GM21515 (cell line): ENCODE data around the gene DPAGT1.
"Not testable (repeated sequence)": the region's sequence is repeated elsewhere in the genome, so short reads cannot be mapped to it uniquely, and the experiment has no call there.

Experiments used
- ATAC-seq: cut with Tn5 transposase; IDR thresholded peaks from one replicate; pipeline ENCODE4 v1.9.1; 2021; ENCODE audit not compliant: unreplicated experiment

The DPAGT1 gene

DNA sequence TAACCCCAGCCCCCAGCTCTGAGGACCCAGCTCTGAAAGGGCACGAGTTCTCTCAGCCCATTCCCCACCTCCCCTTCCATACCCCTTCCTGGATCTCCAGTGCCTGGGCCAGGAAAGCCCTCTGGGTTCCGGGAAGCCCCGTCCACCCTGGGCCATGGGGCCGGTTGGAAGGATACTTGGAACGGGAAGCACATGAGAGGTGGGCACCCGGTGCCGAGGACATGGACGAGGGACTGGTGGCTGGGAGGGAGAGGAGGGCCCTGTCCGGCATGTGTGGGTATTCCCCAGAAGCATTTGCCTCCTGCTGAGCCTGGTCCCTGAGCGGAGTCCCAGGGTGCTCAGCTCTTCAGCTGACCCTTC is 14.6 kb upstream of the DPAGT1 start:
- no peak for ATAC-seq

DNA sequence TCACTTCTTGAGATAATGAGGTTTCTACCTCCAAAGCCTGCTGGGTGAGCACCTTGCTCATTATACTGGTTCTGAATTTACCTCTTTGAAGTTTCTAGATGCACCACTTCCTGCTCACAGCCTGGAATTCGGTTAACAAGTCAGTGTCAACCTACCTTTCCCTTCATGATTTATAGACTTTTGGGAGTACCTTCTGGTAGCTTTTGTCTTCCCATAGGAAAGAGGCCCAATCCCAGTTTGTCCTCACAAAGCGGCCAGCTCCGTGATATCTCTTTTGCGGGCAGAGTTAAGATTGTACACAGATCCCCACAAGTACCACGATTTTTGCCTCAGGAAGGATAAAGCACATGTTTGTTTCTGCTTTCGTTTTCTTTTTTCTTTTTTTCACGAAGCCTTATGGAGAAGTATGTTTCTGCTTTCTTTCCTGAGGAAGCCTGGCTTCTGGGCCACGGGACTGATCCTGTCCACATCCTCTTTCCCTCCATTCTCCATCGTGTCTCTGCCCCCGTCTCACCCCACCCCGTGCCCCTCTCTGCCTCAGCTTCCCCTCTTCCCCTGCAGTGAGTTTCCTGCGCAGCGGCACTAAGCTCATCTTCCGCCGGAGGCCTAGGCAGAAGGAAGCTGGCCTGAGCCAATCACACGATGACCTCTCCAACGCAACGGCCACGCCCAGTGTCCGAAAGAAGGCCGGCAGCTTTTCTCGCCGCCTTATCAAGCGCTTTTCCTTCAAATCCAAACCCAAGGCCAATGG is 14.0 kb upstream of the DPAGT1 start:
- ATAC-seq: no peak

GRCh38 chr11:119114351-119114750 is 12.7 kb upstream of the DPAGT1 start:
- ATAC-seq: no peak

GRCh38 chr11:119113716-119114115 is 12.1 kb upstream of the DPAGT1 start:
- no peak for ATAC-seq

DNA sequence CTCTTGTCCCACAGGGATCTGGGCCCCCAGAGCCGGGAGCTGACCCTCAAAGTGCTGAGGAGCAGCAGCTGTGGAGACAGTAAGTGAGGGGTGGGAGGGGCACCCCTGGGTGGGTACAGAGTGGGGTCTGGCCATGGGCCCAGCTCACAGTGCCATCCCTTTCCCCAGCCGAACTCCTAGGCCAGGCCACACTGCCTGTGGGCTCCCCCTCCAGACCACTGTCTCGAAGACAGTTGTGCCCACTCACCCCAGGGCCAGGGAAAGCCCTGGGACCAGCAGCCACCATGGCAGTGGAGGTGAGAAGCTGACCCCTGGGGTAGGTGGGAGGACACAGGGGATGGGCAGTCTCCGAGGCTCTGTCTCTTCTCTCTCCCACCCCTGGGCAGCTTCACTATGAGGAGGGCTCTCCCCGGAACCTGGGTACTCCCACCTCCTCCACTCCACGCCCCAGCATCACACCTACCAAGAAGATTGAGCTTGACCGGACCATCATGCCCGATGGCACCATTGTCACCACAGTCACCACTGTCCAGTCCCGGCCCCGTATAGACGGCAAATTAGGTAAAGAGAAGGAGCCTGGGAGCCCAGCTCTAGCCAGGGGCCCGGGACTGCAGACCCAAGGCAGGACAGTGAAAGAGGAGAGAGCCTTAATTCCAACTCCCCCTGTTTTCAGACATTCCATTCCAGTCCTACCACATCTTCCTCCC is 10.8 kb upstream of the DPAGT1 start:
- ATAC-seq: no peak

- ATAC-seq: no peak
These were observed 9.8 kb upstream of the DPAGT1 start for GRCh38 chr11:119111361-119111925.

- no peak for ATAC-seq
These were observed 8.8 kb upstream of the DPAGT1 start for GRCh38 chr11:119110439-119110838.

DNA sequence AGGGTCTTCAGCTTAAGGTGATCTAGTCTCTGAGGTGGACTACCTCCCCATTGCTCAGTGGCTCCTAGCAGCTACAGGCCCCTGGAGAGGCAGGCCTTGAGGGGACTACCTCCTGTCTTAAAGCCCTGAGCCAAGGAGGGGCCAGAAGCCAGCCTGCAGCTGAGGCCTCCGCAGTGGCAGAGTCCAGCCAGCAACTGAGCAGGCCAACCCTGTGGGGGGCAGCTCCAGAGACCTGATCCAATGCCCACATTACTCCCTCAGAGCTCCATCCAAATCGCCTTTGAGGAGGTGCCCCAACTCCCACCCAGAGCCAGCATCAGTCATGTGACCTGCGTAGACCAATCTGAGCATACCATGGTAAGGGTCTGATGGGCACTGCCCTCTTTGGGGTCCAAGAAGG is 8.2 kb upstream of the DPAGT1 start:
- ATAC-seq: no peak

DNA sequence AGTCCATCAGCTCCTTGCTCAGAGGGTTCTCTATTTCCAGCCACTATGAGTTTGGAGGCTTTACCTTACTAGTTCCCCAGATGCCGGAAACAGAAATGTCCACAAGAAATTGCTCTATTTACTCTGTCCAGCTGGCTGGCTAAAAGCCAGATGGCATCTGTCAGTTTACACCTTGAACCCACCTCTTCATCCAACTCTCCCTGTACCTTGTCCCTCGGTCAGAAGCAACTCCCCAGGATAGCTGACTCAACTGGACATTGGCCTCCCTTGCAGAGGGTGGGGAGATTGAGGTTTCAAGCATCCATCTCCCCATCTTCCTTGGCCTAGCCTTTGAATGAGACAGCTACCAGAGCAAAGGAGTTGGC is 7.2 kb upstream of the DPAGT1 start:
- no peak for ATAC-seq

DNA sequence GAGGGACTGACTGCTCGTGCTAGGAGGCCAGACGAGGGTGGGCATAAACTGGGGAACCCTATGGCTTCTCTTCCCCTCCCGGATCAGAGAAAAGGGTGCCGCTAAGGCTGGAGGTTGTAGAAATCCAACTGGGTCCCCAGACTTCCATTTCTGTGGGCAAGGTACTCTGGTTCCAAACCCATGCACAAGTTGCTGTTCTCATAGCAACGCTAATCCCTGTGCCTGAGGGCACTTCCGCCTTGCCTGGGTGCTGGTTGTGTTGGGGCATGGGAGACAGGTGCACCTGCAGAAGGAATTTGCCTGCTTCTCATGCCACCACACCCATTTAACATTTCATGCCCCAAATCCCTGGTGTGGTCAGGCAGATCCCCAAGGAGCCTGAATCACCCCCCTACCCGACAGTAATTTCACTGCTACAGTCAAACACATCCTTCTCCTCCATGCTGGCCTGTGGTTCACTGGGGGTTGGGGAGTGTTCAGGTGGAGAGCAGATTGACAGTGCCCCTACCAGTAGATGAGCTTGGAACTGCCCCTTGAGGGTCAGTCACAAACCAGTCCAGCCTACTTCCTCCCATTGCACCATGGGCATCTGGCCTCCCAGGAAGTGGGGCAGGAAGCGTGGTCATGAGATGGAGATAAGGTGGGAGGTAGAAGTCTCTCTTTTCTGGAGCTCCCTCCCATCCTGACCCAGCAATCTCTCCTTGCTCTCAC is 6.6 kb upstream of the DPAGT1 start:
- no peak for ATAC-seq

DNA sequence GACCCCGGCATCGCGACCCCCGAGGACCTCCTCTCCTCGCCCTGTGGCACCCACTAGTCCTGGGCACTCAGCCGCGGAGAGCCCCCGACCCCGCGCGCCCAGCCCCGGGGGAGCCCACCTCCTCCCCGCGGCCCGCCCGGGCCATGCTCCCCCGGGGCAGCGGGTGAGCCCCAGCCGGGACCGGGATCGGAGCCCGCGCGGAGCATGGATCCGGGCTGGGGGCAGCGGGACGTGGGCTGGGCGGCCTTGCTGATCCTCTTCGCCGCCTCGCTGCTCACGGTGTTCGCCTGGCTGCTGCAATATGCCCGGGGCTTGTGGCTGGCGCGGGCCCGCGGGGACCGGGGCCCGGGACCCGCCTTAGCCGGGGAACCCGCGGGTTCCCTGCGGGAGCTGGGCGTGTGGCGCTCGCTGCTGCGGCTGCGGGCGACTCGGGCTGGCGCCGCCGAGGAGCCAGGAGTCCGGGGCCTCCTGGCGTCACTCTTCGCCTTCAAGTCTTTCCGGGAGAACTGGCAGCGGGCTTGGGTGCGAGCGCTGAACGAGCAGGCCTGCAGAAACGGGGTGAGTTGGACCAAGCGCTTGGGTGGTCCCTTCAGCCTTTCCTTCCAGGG is 6.0 kb upstream of the DPAGT1 start:
- peak; percentile 23 for ATAC-seq

- peak; percentile 59 for ATAC-seq
These were observed 5.2 kb upstream of the DPAGT1 start, which contains the start of gene C2CD2L for GRCh38 chr11:119106564-119107537. Gene C2CD2L, plus strand, starts transcription at chr11:119107344. Its CDS starts 398 bp downstream, at chr11:119107742.

GRCh38 chr11:119103793-119104192 is 2.1 kb upstream of the DPAGT1 start:
- no peak for ATAC-seq

GRCh38 chr11:119103161-119103664 is 1.6 kb upstream of the DPAGT1 start:
- not testable (repeated sequence) for ATAC-seq

GRCh38 chr11:119100994-119101758 is 477 bp downstream of the DPAGT1 start:
- ATAC-seq: peak; percentile 17

DNA sequence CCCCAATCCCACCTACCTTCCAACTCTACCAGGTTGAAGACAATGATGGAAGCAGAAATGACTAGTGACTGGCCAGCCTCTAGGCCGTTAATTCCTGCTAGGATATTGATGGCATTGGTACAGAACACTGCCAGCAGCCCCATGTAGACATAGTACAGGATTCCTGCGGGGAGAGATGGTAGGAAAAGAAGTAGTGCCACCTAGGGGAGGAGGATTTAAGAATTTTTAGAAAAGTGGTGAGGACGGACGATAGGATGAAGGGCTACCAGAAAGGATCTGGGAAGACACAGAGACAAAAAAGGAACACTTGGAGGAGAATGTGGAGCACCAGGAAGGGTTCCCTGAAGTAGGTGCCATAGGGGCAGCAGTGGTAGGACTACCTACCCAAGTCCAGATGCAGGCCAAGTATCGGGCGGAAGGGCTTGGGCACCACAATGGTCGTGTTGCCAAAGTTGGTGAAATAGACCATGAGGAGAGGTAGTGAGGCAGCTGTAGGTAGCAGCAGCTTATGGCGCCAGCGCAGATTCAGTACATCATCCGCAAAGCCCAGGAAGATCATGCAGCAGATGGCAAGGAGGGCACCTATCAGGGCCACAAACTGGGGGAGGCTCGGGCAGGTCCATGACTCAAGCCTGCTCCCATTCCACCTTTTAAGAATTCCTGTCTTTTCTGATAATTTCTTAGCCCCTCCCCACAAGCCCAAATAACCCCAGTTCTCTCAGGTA is 1.2 kb downstream of the DPAGT1 start:
- ATAC-seq: no peak

GRCh38 chr11:119099711-119100110 is 1.9 kb downstream of the DPAGT1 start:
- ATAC-seq: no peak

DNA sequence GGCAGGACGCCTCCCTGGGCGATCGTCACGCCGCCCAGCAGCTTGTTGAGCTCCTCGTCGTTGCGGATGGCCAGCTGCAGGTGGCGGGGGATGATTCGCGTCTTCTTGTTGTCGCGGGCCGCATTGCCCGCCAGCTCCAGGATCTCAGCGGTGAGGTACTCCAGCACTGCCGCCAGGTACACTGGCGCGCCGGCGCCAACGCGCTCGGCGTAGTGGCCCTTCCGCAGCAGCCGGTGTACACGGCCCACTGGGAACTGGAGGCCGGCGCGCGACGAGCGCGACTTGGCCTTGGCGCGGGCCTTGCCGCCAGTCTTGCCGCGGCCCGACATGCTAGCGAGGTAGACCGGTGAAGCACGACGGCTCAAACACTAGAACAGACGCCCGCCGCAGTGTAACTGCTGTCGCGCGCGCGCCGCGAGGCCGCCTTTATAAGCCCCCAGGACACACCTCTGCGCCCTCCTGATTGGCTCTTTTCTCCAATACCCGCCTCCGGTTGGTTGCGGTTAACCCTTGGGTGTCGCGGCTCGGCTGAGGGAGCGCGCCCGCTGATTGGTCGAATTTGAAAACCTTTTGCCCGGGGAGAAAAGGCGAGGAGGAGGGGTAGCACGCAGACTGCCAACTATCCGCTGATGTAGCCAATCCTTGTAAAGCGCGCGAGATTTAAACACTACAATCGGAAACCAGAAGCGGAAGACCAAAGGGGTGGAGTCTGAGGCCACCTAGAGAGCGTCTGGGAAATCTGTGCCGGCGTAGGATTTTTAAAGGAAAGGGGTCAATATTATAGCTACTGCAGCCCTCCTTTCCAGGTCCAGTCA is 6.4 kb downstream of the DPAGT1 start:
- peak; percentile 76 for ATAC-seq
